KOPT-K1 (cell line): ENCODE data around the gene RAMP1.

ENCODE experiments used
- H3K27ac ChIP-seq: fragments of 200-600 bp; sonication (generic); 2 replicates; pipeline ENCODE4 v1.5.1; 2016; ENCODE audit warnings: antibody characterized with exemption, mild to moderate bottlenecking, low read depth, low read length; ENCODE audit not compliant: poor library complexity, severe bottlenecking
- H3K36me3 ChIP-seq: fragments of 200-600 bp; sonication (generic); 2 replicates; pipeline ENCODE4 v1.5.1; 2017; ENCODE audit warnings: antibody characterized with exemption, mild to moderate bottlenecking, low read length, moderate library complexity; ENCODE audit not compliant: insufficient read depth
- H3K9me3 ChIP-seq: fragments of 200-600 bp; sonication (generic); 2 replicates; pipeline ENCODE4 v1.5.1; 2017; ENCODE audit warnings: antibody characterized with exemption, low read length, mild to moderate bottlenecking; ENCODE audit not compliant: insufficient read depth, poor library complexity, severe bottlenecking

Gene RAMP1

DNA sequence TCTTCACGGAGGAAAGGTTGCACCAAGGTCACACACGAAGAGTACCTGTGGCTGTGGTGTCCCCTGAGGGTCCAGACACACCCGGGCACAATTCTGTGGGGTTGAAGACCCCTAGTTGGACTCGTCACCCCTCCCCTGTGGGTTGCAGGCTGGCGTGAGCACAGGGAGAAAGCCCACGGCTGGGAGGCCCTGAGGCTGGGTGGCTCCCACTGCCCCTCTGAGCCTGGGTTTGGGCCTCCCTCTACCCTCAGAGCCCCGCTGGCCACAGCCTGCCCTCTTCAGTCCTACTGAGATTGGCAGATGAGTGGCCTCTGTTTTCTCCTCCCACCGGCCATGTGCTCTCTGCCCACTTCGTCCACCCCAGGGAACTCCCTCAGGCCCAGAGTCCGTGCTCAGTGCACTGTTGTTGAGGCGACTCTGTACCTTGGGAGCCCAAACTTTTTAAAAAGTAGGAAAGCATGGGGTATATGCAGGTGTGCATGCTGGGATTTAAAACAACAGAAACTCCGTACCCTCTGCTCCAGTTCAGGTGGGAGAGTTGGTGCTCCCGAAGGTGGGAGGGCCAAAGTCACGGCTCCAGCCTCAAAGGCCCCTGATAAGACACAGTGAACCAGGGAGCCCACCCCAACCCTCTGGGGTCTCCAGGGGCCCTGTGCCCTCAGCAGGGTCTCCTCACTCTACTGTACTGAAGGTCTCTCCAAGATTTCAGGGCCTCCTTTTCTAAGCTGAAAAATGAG, 19.1 kb downstream of the RAMP1 start:
- no peaks in the 10 kb centered on the region for H3K9me3 ChIP-seq
- no peak overlapping the region for H3K27ac ChIP-seq
- no peaks in the 10 kb centered on the region for H3K36me3 ChIP-seq

DNA sequence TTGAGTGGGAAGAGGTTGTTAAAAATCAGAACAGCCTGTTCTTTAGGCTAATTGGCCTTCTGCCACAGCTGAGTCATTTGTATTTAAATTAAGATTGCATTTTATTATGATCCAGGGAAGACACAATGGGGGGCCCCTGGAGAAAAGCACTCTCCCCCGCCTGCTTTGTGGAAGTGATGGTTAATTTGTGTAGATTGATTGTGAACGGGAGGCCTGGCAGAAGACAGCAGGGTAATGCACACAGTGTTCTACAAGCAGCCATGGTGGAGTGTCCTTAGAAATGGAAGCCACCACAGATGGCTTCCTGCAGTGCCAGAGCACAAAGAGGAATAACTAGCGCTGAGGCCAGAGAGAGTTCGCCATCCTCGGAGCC, 19.6 kb downstream of the RAMP1 start:
- H3K36me3 ChIP-seq: no peaks in the 10 kb centered on the region
- no peak overlapping the region for H3K27ac ChIP-seq
- H3K9me3 ChIP-seq: no peaks in the 10 kb centered on the region

DNA sequence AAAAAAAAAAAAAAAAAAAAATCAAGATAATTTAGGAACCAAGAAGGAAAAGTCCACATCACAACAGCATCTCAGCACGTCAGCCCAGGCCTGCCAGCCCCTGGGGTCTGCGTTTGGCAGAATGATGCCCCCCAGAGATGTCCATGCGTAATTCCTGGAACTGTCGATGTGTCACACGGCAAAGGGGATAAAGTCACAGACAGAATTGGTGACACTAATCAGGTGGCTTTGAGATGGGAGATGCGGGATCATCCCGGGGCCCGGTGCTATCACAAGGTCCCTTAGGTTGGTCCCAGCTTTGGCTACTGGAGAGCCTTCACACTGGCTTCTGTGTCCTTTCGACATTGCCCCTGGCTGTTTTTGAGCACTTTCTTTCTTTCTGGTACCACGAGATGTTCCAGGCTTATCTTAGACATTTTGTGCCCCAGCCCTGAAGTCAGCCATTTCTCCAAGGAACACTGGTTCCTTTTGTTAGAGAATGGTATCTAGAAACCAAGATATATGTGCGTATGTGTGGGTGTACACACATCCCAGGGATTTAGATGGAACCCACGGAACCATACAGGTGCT, 20.7 kb downstream of the RAMP1 start:
- Histone ChIP-seq H3K36me3 (no peaks in the 10 kb centered on the region), H3K9me3 (no peaks in the 10 kb centered on the region), H3K27ac (no peak overlapping the region)

DNA sequence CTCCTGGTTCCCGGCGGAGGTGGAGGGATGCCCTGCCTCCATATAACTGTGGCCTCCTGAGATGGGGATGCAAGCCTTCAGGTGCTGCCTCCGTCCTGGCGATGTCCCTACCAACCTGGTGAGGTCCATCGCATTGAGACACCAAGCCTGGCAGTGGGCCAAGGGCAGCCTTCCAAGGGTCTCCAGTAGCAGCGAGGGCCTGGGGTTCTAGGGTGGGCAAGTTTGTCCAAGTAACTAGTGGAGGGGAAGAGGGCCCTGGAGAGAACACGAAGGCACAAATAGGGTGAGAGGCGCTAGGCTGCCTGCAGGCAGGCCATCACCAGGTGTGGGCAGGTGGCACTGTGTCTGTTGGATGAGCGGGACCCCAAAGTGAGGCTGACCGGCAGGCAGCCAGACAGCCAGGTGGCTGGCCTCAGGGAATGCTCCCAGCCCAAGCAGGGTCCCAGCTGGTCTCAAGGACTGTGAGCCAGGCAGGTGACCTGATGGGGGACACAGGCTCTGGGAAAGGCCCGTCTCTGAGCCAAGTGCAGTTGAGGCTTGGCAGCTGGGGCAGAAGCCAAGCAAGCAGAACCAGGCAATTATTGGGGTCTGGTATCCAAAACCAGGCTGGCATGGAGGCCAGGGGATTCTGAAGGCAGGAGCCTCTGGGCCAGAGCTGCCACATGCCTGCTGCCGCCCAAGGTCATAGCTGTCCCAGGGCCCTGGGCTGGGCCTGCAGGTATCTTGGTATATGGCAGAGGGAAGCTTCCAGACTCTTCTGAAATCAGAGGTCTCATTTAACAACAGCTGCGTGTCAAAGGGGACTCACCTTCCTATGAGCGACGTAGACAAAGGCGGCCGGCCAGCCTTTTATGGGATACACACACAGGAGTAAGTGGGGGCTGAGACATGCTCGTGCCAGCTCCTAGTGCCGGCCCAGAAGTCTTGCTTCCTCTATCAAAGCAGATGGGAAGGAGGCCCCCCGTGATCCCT, 23.4 kb downstream of the RAMP1 start:
- Histone ChIP-seq H3K27ac (no peak overlapping the region), H3K9me3 (no peaks in the 10 kb centered on the region), H3K36me3 (no peaks in the 10 kb centered on the region)

DNA sequence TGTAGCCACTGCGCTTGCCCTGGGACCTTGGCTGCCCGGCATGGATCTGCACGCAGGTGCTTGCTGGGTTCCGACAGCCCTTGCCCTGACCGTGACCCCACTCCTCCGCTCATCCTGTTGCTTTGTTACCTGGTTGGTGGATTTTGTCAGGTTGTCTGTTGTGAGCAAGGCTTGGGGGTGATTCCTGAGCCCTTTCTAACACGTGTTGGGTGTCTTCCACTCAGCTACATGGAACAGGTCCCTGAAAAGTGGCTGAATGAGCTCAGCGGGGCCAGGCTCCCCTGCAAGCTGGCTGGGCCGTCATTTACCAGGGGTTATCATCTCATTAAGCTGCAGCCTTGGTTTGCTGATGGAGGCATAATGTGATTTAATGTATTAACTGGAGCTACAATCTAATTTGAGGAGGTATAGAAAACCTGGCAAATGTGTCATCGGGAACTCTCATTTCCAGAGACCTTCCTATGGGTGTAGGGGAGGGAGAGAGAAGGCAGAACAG, 24.6 kb downstream of the RAMP1 start:
- Histone ChIP-seq H3K27ac (no peak overlapping the region), H3K9me3 (no peaks in the 10 kb centered on the region), H3K36me3 (no peaks in the 10 kb centered on the region)

DNA sequence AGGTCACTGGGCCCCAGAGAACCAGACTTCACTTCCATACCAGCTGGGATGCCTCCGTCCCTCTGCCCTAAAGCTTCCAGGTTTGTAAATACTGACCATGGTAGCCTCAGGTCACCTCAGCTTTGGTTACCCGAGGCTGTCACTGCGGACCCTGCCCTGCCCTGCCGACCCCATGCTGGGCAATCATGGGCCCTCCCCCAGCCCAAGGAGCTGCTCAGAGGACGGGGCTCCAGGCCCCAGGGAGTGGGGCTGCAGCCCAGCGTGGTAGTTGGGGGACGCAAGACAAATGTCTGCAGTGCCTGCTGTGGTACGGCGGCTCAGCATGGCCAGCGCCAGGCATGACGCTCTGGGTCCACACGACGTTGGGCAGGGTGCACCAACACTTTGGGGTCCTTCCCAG, 25.3 kb downstream of the RAMP1 start:
- Histone ChIP-seq H3K36me3 (no peaks in the 10 kb centered on the region), H3K27ac (no peak overlapping the region)

DNA sequence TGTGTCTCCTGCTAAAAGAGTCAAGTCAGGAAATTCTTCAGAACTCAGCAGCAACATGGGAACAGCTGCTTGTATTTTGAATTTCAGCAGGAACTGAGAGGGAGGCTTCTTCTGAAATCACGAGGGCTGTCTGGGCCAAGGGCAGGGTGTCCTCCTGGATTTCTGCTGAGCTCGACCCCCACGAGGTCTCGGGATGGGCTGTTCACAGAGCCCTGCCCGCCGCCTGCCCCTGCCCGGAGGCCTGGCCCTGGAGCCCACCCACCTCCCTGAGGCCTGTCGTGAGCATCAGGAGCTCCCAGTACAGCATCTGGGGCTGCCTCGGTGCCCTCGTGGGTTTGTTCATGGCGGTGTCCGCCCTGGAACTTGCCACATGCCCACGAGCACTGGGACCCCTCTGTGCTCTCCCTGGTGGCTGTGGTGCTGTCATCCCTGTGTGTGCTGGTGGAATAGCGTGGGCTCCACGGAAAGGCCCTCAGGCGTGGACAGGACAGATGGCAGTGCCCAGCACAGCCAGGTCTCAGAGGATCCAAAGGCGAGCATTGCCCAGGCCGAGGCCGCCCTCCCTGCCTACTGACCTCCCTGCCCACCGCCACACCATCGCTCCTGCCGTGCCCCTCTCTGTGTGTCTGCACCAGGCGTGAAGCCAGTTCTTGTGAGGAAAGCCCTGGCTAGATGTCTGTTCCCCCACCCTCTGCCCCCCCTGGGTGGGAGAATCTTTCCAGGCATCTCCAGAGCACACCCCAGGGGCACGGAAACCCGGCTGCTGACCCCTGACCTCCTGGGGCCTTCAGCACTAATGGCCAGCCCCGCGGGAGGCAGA, 25.9 kb downstream of the RAMP1 start:
- no peaks in the 10 kb centered on the region for H3K9me3 ChIP-seq
- H3K36me3 ChIP-seq: no peaks in the 10 kb centered on the region
- H3K27ac ChIP-seq: no peak overlapping the region

More for the DNA sequence above, 25.3 kb downstream of the RAMP1 start:
- H3K9me3 ChIP-seq: no peaks in the 10 kb centered on the region

DNA sequence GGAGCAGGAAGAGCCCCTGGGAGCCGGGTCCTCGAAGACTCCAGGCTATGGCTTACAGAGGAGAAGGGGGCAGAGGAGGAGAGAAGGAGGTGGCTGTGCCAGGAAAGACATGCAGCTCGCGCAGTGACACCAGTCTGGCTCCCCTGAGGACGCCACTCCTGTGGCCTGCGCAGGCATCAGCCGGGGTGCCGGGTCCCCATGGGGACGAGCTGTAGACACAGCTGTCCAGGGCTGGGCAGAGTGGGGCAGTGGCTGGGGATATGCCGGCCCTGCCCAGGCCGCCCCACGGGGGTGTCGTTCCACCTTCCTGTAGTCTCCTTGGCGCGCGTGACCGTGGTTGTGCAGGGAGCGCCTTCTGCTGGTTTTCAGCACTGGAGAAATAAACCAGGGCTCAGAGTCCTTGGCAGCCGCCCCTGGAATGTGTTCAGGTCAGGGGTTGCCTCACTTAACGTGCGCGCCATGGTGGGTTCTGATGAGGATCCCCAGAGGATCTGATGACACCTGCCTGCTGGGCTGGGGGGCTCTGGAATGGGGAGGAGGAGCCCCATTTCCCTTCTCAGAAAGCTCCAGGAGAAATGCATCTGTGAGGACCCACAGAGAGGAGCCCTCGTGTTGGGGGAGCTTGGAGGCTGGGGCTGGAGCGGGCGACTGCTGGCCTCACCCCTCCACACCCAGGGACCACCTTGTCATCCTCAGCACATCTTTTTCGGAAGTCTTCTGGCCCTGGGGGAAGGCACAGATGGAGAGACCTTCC, 26.7 kb downstream of the RAMP1 start:
- no peaks in the 10 kb centered on the region for H3K9me3 ChIP-seq
- no peak overlapping the region for H3K27ac ChIP-seq
- no peaks in the 10 kb centered on the region for H3K36me3 ChIP-seq

DNA sequence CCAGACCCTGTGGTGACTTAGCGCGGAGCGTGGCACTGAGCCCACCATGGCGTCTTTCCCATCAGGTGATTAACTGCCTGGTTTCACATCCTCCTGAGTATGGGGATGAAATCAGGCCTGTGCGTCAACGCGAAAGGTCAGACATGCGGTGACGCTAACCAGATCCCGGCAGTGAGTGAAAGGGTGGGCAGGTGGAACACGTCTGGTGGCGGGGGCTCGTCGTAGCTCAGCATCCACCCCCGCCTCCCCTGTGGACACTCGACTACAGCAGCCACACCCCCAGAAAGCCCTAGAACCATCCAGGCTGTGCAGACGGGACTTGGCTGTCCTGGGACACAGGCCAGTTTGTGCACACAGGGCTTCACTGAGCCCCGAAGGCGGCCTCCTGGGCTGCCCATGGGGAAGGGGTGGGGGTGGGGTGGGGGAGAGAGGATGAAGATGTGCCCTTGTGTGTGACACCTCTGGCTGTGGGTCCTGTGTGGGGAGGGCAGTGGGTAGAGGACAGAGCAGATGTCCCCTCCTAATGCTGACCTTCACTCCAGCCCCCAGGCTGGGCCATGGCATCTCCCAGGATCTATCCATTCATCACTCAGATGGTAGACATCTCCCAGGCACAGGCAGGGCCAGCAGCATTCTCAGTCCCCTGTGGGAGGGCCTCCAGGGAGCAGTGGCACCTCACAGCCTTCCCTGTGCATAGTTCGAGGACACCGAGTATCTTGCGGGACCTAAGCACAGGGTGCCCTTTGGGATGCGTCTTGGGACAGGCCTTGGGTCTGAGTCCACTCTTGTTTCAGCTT, 27.5 kb downstream of the RAMP1 start:
- no peak overlapping the region for H3K27ac ChIP-seq
- no peaks in the 10 kb centered on the region for H3K36me3 ChIP-seq
- H3K9me3 ChIP-seq: no peaks in the 10 kb centered on the region

DNA sequence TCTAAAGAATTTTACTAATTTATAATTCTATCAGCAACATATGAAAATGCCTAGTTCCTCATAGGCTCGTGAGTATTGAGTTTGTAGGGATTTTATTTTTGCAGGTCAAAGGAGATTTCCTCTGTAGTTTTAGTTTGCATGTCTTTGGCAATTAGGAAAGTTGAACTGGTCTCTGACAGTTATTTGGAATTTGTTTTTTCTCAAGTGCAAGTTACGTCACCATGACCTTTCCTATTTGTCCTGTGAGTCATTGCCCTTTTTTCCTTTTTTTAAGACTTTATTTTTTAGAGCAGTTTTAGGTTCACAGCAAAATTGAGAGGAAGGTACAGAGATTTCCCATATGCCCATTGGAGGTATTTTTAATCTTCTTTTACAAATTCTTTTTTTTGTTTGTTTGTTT, 29.0 kb downstream of the RAMP1 start:
- H3K9me3 ChIP-seq: no peaks in the 10 kb centered on the region
- no peaks in the 10 kb centered on the region for H3K36me3 ChIP-seq
- H3K27ac ChIP-seq: no peak overlapping the region

DNA sequence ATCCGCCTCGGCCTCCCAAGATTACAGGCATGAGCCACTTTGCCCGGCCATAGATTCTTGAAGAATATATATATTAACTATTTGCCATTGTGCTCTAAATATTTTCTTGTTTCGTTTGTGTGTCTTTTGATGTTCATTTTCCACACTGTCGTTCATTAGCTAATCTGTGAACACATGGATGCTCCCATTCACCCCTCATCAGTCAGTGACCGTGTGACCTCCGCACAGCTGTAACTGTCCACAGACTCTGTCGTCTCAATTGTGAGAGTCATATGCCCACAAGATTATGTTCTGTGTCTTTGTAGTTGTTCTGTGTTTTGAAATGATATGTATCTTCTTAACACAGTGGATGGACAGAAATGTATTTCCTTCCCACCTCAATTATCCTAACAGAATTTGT, 29.6 kb downstream of the RAMP1 start:
- Histone ChIP-seq H3K9me3 (no peaks in the 10 kb centered on the region), H3K27ac (no peak overlapping the region), H3K36me3 (no peaks in the 10 kb centered on the region)

DNA sequence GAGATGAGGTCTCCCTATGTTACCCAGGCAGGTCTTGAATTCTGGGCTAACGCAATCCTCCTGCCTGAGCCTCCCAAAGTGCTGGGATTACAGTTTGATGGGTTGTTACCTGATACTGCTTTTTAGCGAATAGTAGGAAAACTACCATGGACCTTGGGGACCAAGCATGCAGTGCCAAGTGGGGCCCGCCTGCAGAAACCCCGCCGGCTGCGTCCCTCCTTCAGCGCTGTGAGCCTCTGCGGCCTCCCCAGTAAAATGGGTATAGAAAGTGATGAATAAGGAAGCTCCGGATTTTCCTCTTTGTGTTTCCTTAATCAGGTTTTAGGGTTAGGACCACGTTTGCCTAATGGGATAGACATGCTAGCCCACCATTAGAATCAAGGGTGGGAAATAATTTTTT, 30.4 kb downstream of the RAMP1 start:
- Histone ChIP-seq H3K27ac (no peak overlapping the region), H3K36me3 (no peaks in the 10 kb centered on the region), H3K9me3 (no peaks in the 10 kb centered on the region)

DNA sequence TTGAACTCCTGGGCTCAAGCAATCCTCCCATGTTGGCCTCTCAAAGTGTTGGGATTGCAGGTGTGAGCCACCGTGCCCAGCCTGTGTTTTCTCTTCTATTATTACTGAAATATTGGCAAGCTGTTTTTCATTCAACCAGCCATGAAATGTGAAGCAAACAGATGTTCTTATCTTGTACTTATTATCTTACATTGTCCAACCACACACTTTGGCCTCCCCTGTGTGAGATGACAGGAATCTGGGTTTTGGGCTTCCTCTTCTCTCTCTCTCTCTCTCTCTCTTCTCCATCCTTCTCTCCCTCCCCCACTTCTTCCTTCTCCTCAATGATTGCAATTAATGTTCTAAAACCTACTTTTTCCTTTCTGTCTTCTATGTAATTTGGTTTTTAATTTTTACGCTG, 33.1 kb downstream of the RAMP1 start:
- no peaks in the 10 kb centered on the region for H3K36me3 ChIP-seq
- peak overlapping the region; percentile 25 for H3K27ac ChIP-seq
- H3K9me3 ChIP-seq: no peaks in the 10 kb centered on the region
